ENCODE results near the gene PEX11B.

DNA sequence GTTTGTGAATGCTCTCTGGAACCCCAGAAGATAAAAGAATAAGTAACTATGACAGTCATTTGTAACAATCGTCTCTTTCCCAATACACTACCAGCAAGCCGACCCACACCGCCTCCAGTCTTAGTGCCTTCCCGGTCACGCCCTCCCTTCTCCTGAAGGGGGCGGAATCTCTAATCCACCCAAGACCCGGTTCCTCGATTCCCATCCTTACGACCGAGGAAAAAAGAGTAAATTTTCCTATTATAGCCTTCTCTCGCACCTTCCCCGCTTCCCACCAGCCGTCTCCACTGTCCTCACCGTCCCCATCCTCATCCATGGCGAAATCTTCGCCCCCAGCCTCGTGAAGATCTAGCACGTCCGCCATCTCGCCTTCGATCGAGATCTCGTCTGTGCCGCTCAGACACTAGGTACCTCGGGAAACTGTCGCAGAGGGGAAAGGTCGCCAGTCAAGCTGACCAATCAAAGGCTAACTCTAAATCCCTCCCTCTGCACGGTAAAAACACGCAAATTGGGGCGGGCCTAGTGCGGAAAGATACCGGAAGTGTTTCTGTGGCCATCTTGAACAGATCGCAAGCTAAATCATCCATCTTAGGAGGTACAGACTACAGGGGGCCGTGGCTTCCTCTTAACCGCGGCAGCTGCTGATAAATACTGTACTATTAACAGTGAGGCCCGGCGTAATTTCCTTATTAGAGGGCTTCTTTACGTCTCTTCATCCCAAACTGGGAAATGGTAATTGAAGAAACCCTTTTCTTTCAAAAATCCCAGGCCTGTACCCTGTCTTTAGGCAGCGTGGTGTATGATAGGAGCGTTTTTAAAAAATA lies 8.8 kb upstream of the PEX11B start, which contains the start of gene RBM8A:
- TF ChIP-seq POLR2A (IDR thresholded peaks at IDR 0.05; ENCODE audit: low read depth, low read length) = peak; percentile 88
- TF ChIP-seq MAX (IDR thresholded peaks at IDR 0.05; ENCODE audit: insufficient read depth, insufficient read length) = no peak
- no peak for TF ChIP-seq FOS (IDR thresholded peaks at IDR 0.05; ENCODE audit: borderline replicate concordance, insufficient read depth, low read length)
- TF ChIP-seq, protein P1, sequence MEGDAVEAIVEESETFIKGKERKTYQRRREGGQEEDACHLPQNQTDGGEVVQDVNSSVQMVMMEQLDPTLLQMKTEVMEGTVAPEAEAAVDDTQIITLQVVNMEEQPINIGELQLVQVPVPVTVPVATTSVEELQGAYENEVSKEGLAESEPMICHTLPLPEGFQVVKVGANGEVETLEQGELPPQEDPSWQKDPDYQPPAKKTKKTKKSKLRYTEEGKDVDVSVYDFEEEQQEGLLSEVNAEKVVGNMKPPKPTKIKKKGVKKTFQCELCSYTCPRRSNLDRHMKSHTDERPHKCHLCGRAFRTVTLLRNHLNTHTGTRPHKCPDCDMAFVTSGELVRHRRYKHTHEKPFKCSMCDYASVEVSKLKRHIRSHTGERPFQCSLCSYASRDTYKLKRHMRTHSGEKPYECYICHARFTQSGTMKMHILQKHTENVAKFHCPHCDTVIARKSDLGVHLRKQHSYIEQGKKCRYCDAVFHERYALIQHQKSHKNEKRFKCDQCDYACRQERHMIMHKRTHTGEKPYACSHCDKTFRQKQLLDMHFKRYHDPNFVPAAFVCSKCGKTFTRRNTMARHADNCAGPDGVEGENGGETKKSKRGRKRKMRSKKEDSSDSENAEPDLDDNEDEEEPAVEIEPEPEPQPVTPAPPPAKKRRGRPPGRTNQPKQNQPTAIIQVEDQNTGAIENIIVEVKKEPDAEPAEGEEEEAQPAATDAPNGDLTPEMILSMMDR (IDR thresholded peaks at IDR 0.05; ENCODE audit: extremely low read depth in 1 of 2, insufficient read depth in 1 of 2, low read depth in 1 of 2, low read length in 2 of 2) = peak; percentile 64 to 70
- TF ChIP-seq POLR2AphosphoS5 (IDR thresholded peaks at IDR 0.05; ENCODE audit: insufficient read depth, low read depth, low read length) = peak; percentile 81
- no peak for TF ChIP-seq GATA2 (IDR thresholded peaks at IDR 0.05; ENCODE audit: insufficient read depth, insufficient read length, low read depth, low read length)
- no peak for TF ChIP-seq JUN (IDR thresholded peaks at IDR 0.05; ENCODE audit: borderline replicate concordance, insufficient read depth, insufficient read length, low read depth)

Measured in endothelial cell of umbilical vein (primary cell).